Heart left ventricle (tissue), 16 donors: ENCODE measurements around the gene CD7. TPM values are rescaled to one million over a fixed set of nuclear protein-coding genes. Genes with fewer than 3 reads are reported as not detected.
A peak's percentile ranks its signal among the peaks of the same experiment; 100 is the strongest.

Source experiments
- ATAC-seq, 4 donors: fragments of 200-7000 bp; cut with Tn5 transposase; one replicate each; pipeline ENCODE4 v1.9.1; 2020 to 2022; ENCODE audit warnings: moderate library complexity in 4 of 4, mild to moderate bottlenecking in 3 of 4, moderate number of reproducible peaks in 1 of 4
- DNase-seq, 5 donors: peaks; one replicate each; pipeline ENCODE4 v3.0.0-alpha.2; 2020
- H3K27ac ChIP-seq, 12 donors: fragments of 200-600 bp; sonication (generic) in 4 of 12; one replicate each; pipeline versions ENCODE4 v1.5.0 to v1.8.0; 2016 to 2022; ENCODE audit warnings: mild to moderate bottlenecking in 2 of 12
- H3K27me3 ChIP-seq, 9 donors: fragments of 200-600 bp; sonication (generic) in 2 of 9; one replicate each; pipeline versions ENCODE4 v1.5.1 to v1.8.0; 2016 to 2022; ENCODE audit warnings: mild to moderate bottlenecking in 3 of 9
- H3K36me3 ChIP-seq, 9 donors: fragments of 200-600 bp; sonication (generic) in 2 of 9; one replicate each; pipeline versions ENCODE4 v1.5.0 to v1.8.0; 2018 to 2022; ENCODE audit warnings: mild to moderate bottlenecking in 2 of 9
- H3K4me1 ChIP-seq, 12 donors: fragments of 200-600 bp; sonication (generic) in 4 of 12; one replicate each; pipeline versions ENCODE4 v1.5.0 to v1.8.0; 2016 to 2022; ENCODE audit warnings: mild to moderate bottlenecking in 3 of 12
- H3K4me3 ChIP-seq, 12 donors: fragments of 200-600 bp; sonication (generic) in 4 of 12; one replicate each; pipeline versions ENCODE4 v1.5.0 to v1.8.0; 2017 to 2022; ENCODE audit warnings: mild to moderate bottlenecking in 9 of 12, moderate library complexity in 4 of 12
- H3K9me3 ChIP-seq, 12 donors: fragments of 200-600 bp; sonication (generic) in 4 of 12; one replicate each; pipeline versions ENCODE4 v1.5.0 to v1.8.0; 2016 to 2022; ENCODE audit warnings: mild to moderate bottlenecking in 1 of 12
- POLR2A ChIP-seq, 2 donors: fragments of 450-650 bp; IDR thresholded peaks; one replicate each; pipeline ENCODE4 v1.6.1; 2017; ENCODE audit warnings: antibody characterized with exemption in 2 of 2, mild to moderate bottlenecking in 2 of 2, moderate library complexity in 2 of 2
- WGBS, 4 donors: extraction: QIAGEN DNeasy Blood & Tissue Kit in 2 of 4; methylation state at CpG; one replicate each; pipeline versions ENCODE4 v1.1.5 to v1.1.7; 2013 to 2018; 5-methylcytosine and 5-hydroxymethylcytosine counted together
- intact Hi-C, 10 donors: fragments of 100-400 bp; cut with DNase I; formaldehyde crosslinking; loops; one replicate each; pipeline versions ENCODE4 v1.11.1 to v1.14.2; 2022
- polyA plus RNA-seq, 2 donors: library from polyadenylated mRNA; stranded (reverse); fragments of 200-250 nt; gene quantifications; one replicate each; pipeline ENCODE4 v1.2.3, GENCODE V29; 2013
- total RNA-seq, 9 donors: library from RNA; depleted of rRNA in 2 of 9; stranded (reverse); fragments of >200 nt in 2 of 9; fragmentation: NEBNext Ultra II Directional in 3 of 9; extraction: Animal tissue kit (Norgen Biotek cat#: 25700) in 3 of 9; gene quantifications; one replicate each; pipeline versions ENCODE4 v1.1.0 to v1.2.4, GENCODE V29; 2016 to 2023
- TF ChIP-seq, protein P1 (sequence below), 12 donors: fragments of 200-600 bp; sonication (generic) in 4 of 12; IDR thresholded peaks; one replicate each; pipeline versions ENCODE4 v1.5.0 to v1.8.0; 2018 to 2022; ENCODE audit warnings: antibody characterized with exemption in 12 of 12, mild to moderate bottlenecking in 5 of 12
- donor health status: ischemic (EF 13 %, LVEDD 7.1; RV severe dilation, severe dysfunction).
- donor health status: healthy with polysubstance abuse.
- donor health status: DM: no; HTN: yes; CAD: no.
- donor health status: DM: no; HTN: no; CAD: no.
- donor health status: ischemic (EF 25% LVEDD 6.9; RV normal size, moderate dysfunction).
- donor health status: ischemic (EF 25% LVEDD 5.7; RV mildly dilated, moderate dysfunction).
- donor health status: healthy.
- donor health status: DM: yes; HTN: yes; CAD: no.
- donor health status: ischemic (EF 35%, LVEDD 5.7; RV mildly dilated, moderate dysfunction).
- donor health status: nonischemic (EF 11% LVEDD 7.7; RV severe dilation, severe dysfunction).
- donor health status: DM: yes; HTN: yes; CAD: no.
- donor health status: PGD.
- donor health status: ischemic (EF 29% LVEDD 5.4; RV normal size, mild dysfunction).
- donor health status: nonischemic (EF 23%, LVEDD 6.1; RV moderate dilation, normal function).

Gene CD7
- total and polyA plus RNA-seq, 11 donors: 0.21 to 8.6 (median 0.42) TPM; not detected in 2

DNA sequence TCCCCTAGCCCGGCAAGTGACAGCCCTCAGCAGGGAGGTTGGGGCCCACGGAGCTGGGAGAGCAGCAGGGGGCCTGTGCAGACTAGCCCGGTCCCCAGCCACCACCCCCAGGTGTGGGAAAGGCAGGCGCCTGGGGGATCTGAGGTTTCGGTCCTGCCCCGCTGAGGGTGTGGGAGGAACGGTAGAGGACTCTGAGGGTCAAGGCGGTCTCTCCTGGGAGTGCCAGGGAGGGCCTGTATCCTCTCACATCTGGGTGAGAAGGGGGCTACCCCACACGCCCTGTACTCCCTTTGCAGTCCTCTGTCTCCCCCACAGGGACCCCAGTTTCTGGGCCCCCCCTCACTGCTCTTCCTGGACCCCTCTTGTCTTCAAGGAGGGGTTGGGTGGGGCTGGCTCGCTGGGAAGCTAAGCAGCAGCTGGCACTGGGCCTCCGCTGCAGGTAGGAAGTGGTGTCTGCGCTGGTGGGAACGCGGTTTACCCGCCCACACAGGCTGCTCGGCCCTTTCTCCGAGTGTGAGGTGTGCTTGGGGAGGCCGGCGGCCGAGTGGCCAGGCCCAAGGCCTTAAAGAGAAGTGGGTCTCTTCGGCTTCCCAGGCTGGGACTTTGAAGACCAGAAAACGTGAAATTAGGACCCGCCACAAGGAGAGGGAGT lies 15.4 kb downstream of the CD7 start:
- ATAC-seq: no peak
- no peaks in the 10 kb centered on the region for H3K36me3 ChIP-seq
- no peak for TF ChIP-seq POLR2A (IDR thresholded peaks at IDR 0.05)
- TF ChIP-seq, protein P1, sequence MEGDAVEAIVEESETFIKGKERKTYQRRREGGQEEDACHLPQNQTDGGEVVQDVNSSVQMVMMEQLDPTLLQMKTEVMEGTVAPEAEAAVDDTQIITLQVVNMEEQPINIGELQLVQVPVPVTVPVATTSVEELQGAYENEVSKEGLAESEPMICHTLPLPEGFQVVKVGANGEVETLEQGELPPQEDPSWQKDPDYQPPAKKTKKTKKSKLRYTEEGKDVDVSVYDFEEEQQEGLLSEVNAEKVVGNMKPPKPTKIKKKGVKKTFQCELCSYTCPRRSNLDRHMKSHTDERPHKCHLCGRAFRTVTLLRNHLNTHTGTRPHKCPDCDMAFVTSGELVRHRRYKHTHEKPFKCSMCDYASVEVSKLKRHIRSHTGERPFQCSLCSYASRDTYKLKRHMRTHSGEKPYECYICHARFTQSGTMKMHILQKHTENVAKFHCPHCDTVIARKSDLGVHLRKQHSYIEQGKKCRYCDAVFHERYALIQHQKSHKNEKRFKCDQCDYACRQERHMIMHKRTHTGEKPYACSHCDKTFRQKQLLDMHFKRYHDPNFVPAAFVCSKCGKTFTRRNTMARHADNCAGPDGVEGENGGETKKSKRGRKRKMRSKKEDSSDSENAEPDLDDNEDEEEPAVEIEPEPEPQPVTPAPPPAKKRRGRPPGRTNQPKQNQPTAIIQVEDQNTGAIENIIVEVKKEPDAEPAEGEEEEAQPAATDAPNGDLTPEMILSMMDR (IDR thresholded peaks at IDR 0.05): no peak
- no peak for DNase-seq
- peaks cover 0 to 18% (median 0%) of the 10 kb centered on the region in 9 donors for H3K27me3 ChIP-seq
- H3K4me1 ChIP-seq: peaks cover 6 to 63% (median 15%) of the 10 kb centered on the region in 12 donors
- H3K4me3 ChIP-seq: peak overlapping the region in 1 of 12 donors; percentile 20
- intact Hi-C loops: no loop called here
- 77 to 85% (median 82%) methylated on average over 14 to 23 of the region's 23 CpGs for WGBS, 4 donors
- no peaks in the 10 kb centered on the region for H3K9me3 ChIP-seq
- H3K27ac ChIP-seq: peak overlapping the region in 1 of 12 donors; percentile 42

DNA sequence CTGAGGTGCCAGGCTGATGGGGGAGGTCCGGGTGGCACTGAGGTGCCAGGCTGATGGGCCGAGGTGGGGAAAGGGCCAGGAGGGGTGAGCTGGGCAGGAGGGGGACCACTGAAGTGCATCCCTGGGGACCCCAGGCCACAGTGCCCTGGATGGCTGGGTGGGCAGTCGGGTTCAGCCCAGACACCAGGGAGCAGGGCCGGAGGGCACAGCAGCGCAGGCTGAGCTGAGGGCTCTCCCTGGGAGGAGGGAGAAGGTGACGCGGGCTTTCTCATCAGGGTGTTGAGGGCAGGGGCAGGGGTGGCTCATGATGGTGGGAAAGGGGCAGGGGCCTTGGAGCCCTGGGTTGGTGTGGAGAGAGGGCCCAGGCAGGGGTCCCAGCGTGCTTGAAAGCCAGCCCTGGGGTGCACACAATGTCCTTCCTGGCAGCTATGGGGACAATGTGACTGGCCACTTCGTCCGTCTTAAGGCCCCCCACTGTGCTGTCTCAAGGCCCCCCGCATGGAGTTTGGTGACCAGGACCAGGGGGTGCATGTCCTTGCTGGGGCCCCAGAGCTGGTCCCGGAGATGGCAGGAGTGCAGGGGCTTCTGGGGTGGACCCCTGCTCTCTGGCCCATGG lies 16.0 kb downstream of the CD7 start:
- Histone ChIP-seq H3K4me3 (no peak overlapping the region), H3K4me1 (peaks cover 6 to 69% (median 19%) of the 10 kb centered on the region in 12 donors), H3K27ac (no peak overlapping the region), H3K9me3 (no peaks in the 10 kb centered on the region), H3K36me3 (no peaks in the 10 kb centered on the region), H3K27me3 (peaks cover 0 to 18% (median 0%) of the 10 kb centered on the region in 9 donors)
- TF ChIP-seq, protein P1 (IDR thresholded peaks at IDR 0.05): no peak
- no peak for TF ChIP-seq POLR2A (IDR thresholded peaks at IDR 0.05)
- WGBS, 4 donors: 89 to 96% (median 92%) methylated on average over 8 to 12 of the region's 12 CpGs
- intact Hi-C loops: no loop called here
- no peak for ATAC-seq
- DNase-seq: no peak

DNA sequence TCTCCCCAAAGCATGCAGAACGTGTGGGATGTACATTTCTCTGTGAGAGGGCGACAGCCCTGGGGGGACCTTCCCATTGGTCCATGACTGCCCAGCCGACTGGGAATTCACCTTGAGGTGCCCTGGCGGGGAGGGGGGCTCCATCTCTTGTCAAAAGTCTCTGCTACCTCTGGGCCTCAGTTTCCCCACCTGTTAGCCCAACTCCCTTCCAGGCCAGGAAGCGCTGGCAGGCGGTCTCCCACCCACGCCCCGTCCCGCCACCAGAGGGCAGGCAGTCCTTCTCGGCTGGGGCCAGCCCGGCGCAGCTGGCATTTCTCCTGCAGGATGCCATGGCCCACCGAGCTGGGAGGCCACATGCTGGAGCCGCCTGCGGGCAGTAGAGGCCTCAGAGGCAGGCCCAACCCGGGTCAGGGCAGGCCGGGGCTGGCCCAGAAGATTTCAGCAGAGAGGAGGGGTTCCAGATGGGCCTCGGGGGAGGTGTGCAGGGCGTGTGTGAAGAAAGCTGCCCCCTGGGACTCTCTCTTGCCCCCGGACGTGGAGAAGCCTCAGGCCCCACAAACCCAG lies 16.6 kb downstream of the CD7 start:
- Histone ChIP-seq H3K4me3 (no peak overlapping the region), H3K36me3 (no peaks in the 10 kb centered on the region), H3K4me1 (peaks cover 6 to 72% (median 19%) of the 10 kb centered on the region in 12 donors), H3K9me3 (no peaks in the 10 kb centered on the region), H3K27ac (no peak overlapping the region), H3K27me3 (peaks cover 0 to 18% (median 0%) of the 10 kb centered on the region in 9 donors)
- ATAC-seq: peak in 3 of 4 donors; percentile 5 to 27 (median 7)
- DNase-seq: peak; percentile 57 to 89 (median 71)
- intact Hi-C loops: no loop called here
- TF ChIP-seq POLR2A (IDR thresholded peaks at IDR 0.05): no peak
- TF ChIP-seq, protein P1 (IDR thresholded peaks at IDR 0.05): peak; percentile 53 to 80 (median 68)
- 30 to 34% (median 33%) methylated on average over 14 to 21 of the region's 21 CpGs for WGBS, 4 donors

DNA sequence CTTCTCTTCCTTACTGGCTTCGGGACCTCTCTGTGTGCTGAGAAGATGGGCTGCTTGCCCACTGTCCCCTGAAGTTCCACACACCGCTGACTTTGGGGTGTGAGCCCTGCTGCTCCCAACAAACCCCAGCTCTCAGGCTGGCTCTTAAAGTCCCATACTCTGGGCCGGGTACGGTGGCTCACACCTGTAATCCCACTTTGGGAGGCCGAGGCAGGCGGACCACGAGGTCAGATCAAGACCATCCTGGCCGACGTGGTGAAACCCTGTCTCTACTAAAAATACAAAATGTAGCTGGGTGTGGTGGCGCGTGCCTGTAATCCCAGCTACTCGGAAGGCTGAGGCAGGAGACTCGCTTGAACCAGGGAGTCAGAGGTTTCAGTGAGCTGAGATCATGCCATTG lies 17.2 kb downstream of the CD7 start:
- no peak for ATAC-seq
- WGBS, 4 donors: 91 to 95% (median 93%) methylated on average over 13 of the region's 13 CpGs

More for the DNA sequence above, 17.2 kb downstream of the CD7 start:
- Histone ChIP-seq H3K27me3 (peaks cover 0 to 18% (median 0%) of the 10 kb centered on the region in 9 donors), H3K36me3 (no peaks in the 10 kb centered on the region), H3K9me3 (no peaks in the 10 kb centered on the region), H3K4me3 (no peak overlapping the region), H3K4me1 (peaks cover 6 to 72% (median 19%) of the 10 kb centered on the region in 12 donors), H3K27ac (no peak overlapping the region)
- TF ChIP-seq POLR2A (IDR thresholded peaks at IDR 0.05): no peak
- TF ChIP-seq, protein P1 (IDR thresholded peaks at IDR 0.05): no peak
- DNase-seq: no peak
- intact Hi-C loops: no loop called here
